Uterus (tissue), 4 donors: Measurements from ENCODE around the gene JMJD6. TPM values are rescaled to one million over a fixed set of nuclear protein-coding genes. Genes with fewer than 3 reads are reported as not detected.

Source experiments
- DNase-seq, 2 donors: peaks; one replicate each; pipeline ENCODE4 v3.0.0-alpha.2; 2019 to 2020
- H3K27ac ChIP-seq, 2 donors: fragments of 200-600 bp; sonication (generic); 1 replicate in 1 of 2; 2 replicates in 1 of 2; pipeline ENCODE4 v1.5.1; 2016 to 2018
- H3K27me3 ChIP-seq, 2 donors: fragments of 200-600 bp; sonication (generic); one replicate each; pipeline ENCODE4 v1.5.1; 2018 to 2019; ENCODE audit warnings: control low read depth in 1 of 2
- H3K36me3 ChIP-seq, 2 donors: fragments of 200-600 bp; sonication (generic); one replicate each; pipeline ENCODE4 v1.5.1; 2019; ENCODE audit warnings: control low read depth in 1 of 2
- H3K4me1 ChIP-seq, 2 donors: fragments of 200-600 bp; sonication (generic); one replicate each; pipeline ENCODE4 v1.5.1; 2018 to 2019; ENCODE audit warnings: control low read depth in 1 of 2
- H3K4me3 ChIP-seq, 2 donors: fragments of 200-600 bp; sonication (generic); 1 replicate in 1 of 2; 2 replicates in 1 of 2; pipeline ENCODE4 v1.5.1; 2018 to 2019; ENCODE audit warnings: mild to moderate bottlenecking in 1 of 2
- H3K9me3 ChIP-seq, 2 donors: fragments of 200-600 bp; sonication (generic); one replicate each; pipeline ENCODE4 v1.5.1; 2019; ENCODE audit warnings: control low read depth in 1 of 2
- CTCF ChIP-seq, 4 experiments: fragments of 200-600 bp in 2 of 4; fragments of 450-650 bp in 2 of 4; sonication (generic) in 2 of 4; IDR thresholded peaks; one replicate each; pipeline ENCODE4 v1.5.1; 2016 to 2019; ENCODE audit warnings: antibody characterized with exemption in 4 of 4, mild to moderate bottlenecking in 2 of 4, moderate library complexity in 1 of 4
- POLR2A ChIP-seq, 2 donors: fragments of 450-650 bp; IDR thresholded peaks; one replicate each; pipeline ENCODE4 v1.6.1; 2016; ENCODE audit warnings: antibody characterized with exemption in 2 of 2, mild to moderate bottlenecking in 1 of 2, moderate library complexity in 1 of 2
- intact Hi-C: fragments of 100-400 bp; cut with DNase I; formaldehyde crosslinking; loops from one replicate; pipeline ENCODE4 v1.15.1; 2023; ENCODE audit warnings: low total_unique reads
- total RNA-seq, 4 donors: library from RNA; depleted of rRNA in 3 of 4; stranded (reverse); fragments of >200 nt in 3 of 4; gene quantifications; one replicate each; pipeline versions ENCODE4 v1.1.0 to v1.2.4, GENCODE V29; 2014 to 2023
- donor health status: DM: yes; HTN: yes; CAD: no.

JMJD6 gene
- total RNA-seq, 4 donors from 2014 or later = 5.9 to 40.8 (median 21.2) TPM

- intact Hi-C loops = loop anchor here (5.0 kb wide), 1 partner anchor 35 kb away; no protein-coding TSS in a partner anchor
Observed at GRCh38 chr17:76682296-76682695, 44.1 kb downstream of the JMJD6 start.

GRCh38 chr17:76681222-76682137 lies 44.9 kb downstream of the JMJD6 start:
- TF ChIP-seq CTCF (IDR thresholded peaks at IDR 0.05) (peak; percentile 53 to 84 (median 80)), POLR2A (IDR thresholded peaks at IDR 0.05) (no peak)
- H3K27me3 ChIP-seq = no peaks in the 10 kb centered on the region
- peak overlapping the region; percentile 87 to 90 for H3K27ac ChIP-seq
- H3K4me1 ChIP-seq = peaks cover 23 to 31% of the 10 kb centered on the region in 2 donors
- no peaks in the 10 kb centered on the region for H3K9me3 ChIP-seq
- intact Hi-C loops = loop anchor here (5.0 kb wide), 1 partner anchor 36 kb away; no protein-coding TSS in a partner anchor
- H3K4me3 ChIP-seq = no peak overlapping the region
- DNase-seq = peak; percentile 76 to 80
- no peaks in the 10 kb centered on the region for H3K36me3 ChIP-seq

More at GRCh38 chr17:76682296-76682695, 44.1 kb downstream of the JMJD6 start:
- DNase-seq = peak; percentile 75 to 76
- H3K4me1 ChIP-seq = peaks cover 23 to 31% of the 10 kb centered on the region in 2 donors
- no peaks in the 10 kb centered on the region for H3K36me3 ChIP-seq
- no peaks in the 10 kb centered on the region for H3K27me3 ChIP-seq
- TF ChIP-seq CTCF (IDR thresholded peaks at IDR 0.05) = no peak
- no peak for TF ChIP-seq POLR2A (IDR thresholded peaks at IDR 0.05)
- H3K4me3 ChIP-seq = no peak overlapping the region
- H3K9me3 ChIP-seq = no peaks in the 10 kb centered on the region
- H3K27ac ChIP-seq = peak overlapping the region; percentile 87 to 90

GRCh38 chr17:76679239-76679638 lies 47.2 kb downstream of the JMJD6 start:
- no peak for DNase-seq
- peaks cover 16 to 17% of the 10 kb centered on the region in 2 donors for H3K4me1 ChIP-seq
- no peak overlapping the region for H3K27ac ChIP-seq
- H3K4me3 ChIP-seq = no peak overlapping the region
- no peaks in the 10 kb centered on the region for H3K9me3 ChIP-seq
- TF ChIP-seq POLR2A (IDR thresholded peaks at IDR 0.05) = no peak
- no peak for TF ChIP-seq CTCF (IDR thresholded peaks at IDR 0.05)
- no peaks in the 10 kb centered on the region for H3K36me3 ChIP-seq
- H3K27me3 ChIP-seq = no peaks in the 10 kb centered on the region
- intact Hi-C loops = no loop called here

- no peak for DNase-seq
- H3K27ac ChIP-seq = no peak overlapping the region
- TF ChIP-seq POLR2A (IDR thresholded peaks at IDR 0.05) = no peak
- no peak for TF ChIP-seq CTCF (IDR thresholded peaks at IDR 0.05)
- intact Hi-C loops = no loop called here
- no peaks in the 10 kb centered on the region for H3K9me3 ChIP-seq
- no peaks in the 10 kb centered on the region for H3K36me3 ChIP-seq
- H3K4me1 ChIP-seq = peaks cover 14 to 17% of the 10 kb centered on the region in 2 donors
- H3K27me3 ChIP-seq = no peaks in the 10 kb centered on the region
- no peak overlapping the region for H3K4me3 ChIP-seq
Observed at GRCh38 chr17:76678330-76678729, 48.1 kb downstream of the JMJD6 start.

- Histone ChIP-seq H3K9me3 (no peaks in the 10 kb centered on the region), H3K27me3 (no peaks in the 10 kb centered on the region), H3K4me1 (peaks cover 4 to 17% of the 10 kb centered on the region in 2 donors), H3K36me3 (no peaks in the 10 kb centered on the region), H3K4me3 (no peak overlapping the region), H3K27ac (no peak overlapping the region)
- no peak for DNase-seq
- no peak for TF ChIP-seq POLR2A (IDR thresholded peaks at IDR 0.05)
- TF ChIP-seq CTCF (IDR thresholded peaks at IDR 0.05) = no peak
- intact Hi-C loops = no loop called here
Observed at GRCh38 chr17:76677406-76677805, 49.0 kb downstream of the JMJD6 start.
